ENCODE data around the gene STK17A. TPM values are rescaled to one million over a fixed set of nuclear protein-coding genes. Genes with fewer than 3 reads are reported as not detected.
A peak's percentile ranks its signal among the peaks of the same experiment; 100 is the strongest.

STK17A gene
- total RNA-seq, 6 experiments from 2014 or later: 59.0 to 79.2 (median 62.8) TPM

DNA sequence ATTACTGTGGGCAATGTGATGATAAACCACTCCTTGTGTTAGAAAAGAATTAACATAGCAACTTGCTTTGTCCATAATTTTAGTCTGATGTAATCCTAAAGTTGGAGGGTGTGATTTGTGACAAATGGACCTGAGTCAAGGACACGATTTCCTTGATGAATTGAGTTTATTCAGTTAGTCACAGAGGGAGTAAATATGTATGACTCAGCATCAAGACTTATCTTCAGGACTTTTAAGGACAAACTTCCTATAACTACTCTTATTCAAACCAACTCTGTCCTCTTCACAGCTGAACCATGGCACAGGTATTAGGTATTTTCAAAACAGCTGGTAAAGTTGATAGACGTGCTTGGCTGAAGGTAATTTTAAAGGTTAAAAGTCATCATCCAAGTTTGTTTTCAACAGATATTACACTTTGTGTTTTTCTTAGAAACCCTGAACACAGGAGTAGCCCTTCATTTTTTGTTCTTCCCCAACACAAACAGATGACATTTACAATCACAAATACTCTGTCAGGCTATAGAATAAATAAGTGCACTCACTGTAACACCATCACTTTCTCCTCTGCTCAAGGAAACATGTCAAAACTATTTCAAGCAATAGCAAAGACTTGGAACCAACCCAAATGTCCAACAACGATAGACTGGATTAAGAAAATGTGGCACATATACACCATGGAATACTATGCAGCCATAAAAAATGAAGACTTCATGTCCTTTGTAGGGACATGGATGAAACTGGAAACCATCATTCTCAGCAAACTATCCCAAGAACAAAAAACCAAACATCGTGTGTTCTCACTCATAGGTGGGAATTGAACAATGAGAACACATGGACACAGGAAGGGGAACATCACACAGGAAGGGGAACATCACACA, 91.9 kb downstream of the STK17A start:
- DNase-seq: peak; percentile 80
- Mint-ChIP-seq H3K36me3 (ENCODE audit: low read depth) (peaks cover 50% of the 10 kb centered on the region), H3K4me1 (ENCODE audit: low read depth) (peaks cover 57% of the 10 kb centered on the region), H3K4me3 (0 out of 2 replicates have a peak overlapping the region, but pooled peaks have one; percentile 9), H3K27ac (peak overlapping the region; percentile 75), H3K9me3 (peaks cover 20% of the 10 kb centered on the region), H3K27me3 (ENCODE audit: insufficient read depth) (no peaks in the 10 kb centered on the region)
- TF ChIP-seq, protein P1, sequence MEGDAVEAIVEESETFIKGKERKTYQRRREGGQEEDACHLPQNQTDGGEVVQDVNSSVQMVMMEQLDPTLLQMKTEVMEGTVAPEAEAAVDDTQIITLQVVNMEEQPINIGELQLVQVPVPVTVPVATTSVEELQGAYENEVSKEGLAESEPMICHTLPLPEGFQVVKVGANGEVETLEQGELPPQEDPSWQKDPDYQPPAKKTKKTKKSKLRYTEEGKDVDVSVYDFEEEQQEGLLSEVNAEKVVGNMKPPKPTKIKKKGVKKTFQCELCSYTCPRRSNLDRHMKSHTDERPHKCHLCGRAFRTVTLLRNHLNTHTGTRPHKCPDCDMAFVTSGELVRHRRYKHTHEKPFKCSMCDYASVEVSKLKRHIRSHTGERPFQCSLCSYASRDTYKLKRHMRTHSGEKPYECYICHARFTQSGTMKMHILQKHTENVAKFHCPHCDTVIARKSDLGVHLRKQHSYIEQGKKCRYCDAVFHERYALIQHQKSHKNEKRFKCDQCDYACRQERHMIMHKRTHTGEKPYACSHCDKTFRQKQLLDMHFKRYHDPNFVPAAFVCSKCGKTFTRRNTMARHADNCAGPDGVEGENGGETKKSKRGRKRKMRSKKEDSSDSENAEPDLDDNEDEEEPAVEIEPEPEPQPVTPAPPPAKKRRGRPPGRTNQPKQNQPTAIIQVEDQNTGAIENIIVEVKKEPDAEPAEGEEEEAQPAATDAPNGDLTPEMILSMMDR (IDR thresholded peaks at IDR 0.05): no peak

Other genes starting within 250 kb of the STK17A start
- 10 to 100 TPM; 52.5 to 61.5 (median 57.3) TPM for gene COA1, start 146.4 kb downstream of the STK17A start, total RNA-seq (2021; fragmentation: NEBNext Ultra II Directional; extraction: Animal tissue kit (Norgen Biotek cat#: 25700))
- gene BLVRA, start 175.6 kb downstream of the STK17A start, total RNA-seq (2021; fragmentation: NEBNext Ultra II Directional; extraction: Animal tissue kit (Norgen Biotek cat#: 25700)): 10 to 100 TPM; 29.0 to 43.9 (median 36.0) TPM

All from HFFc6 (cell line).